Esophagus (tissue), 2 donors: ENCODE results near the gene STON1. TPM values are rescaled to one million over a fixed set of nuclear protein-coding genes. Genes with fewer than 3 reads are reported as not detected.
"Not testable (repeated sequence)": the region's sequence is repeated elsewhere in the genome, so short reads cannot be mapped to it uniquely, and the experiment has no call there.

Source experiments
- H3K27ac ChIP-seq, 2 donors: one replicate each; pipeline ENCODE4 v1.5.1; 2013; ENCODE audit warnings: low read depth in 2 of 2, mild to moderate bottlenecking in 2 of 2, inconsistent platforms in 1 of 2, low read length in 1 of 2, moderate library complexity in 1 of 2
- H3K27me3 ChIP-seq, 2 donors: one replicate each; pipeline ENCODE4 v1.6.1; 2013; ENCODE audit warnings: low read length in 2 of 2, control low read depth in 1 of 2, mild to moderate bottlenecking in 1 of 2; ENCODE audit not compliant: insufficient read depth in 2 of 2, control insufficient read depth in 1 of 2
- H3K36me3 ChIP-seq, 2 donors: one replicate each; pipeline ENCODE4 v1.6.1; 2013; ENCODE audit warnings: low read length in 1 of 2; ENCODE audit not compliant: control insufficient read depth in 2 of 2, insufficient read depth in 2 of 2
- H3K4me1 ChIP-seq, 2 donors: one replicate each; pipeline ENCODE4 v1.6.1; 2013; ENCODE audit warnings: low read length in 1 of 2; ENCODE audit not compliant: control insufficient read depth in 2 of 2, insufficient read depth in 2 of 2
- H3K4me3 ChIP-seq, 2 donors: one replicate each; pipeline ENCODE4 v1.5.1; 2013; ENCODE audit warnings: low read length in 2 of 2, mild to moderate bottlenecking in 2 of 2, low read depth in 1 of 2, moderate library complexity in 1 of 2
- H3K9me3 ChIP-seq, 2 donors: one replicate each; pipeline ENCODE4 v1.6.1; 2013; ENCODE audit warnings: mild to moderate bottlenecking in 2 of 2, low read depth in 1 of 2, low read length in 1 of 2, moderate library complexity in 1 of 2; ENCODE audit not compliant: control insufficient read depth in 2 of 2, insufficient read depth in 1 of 2
- WGBS, 2 donors: extraction: QIAGEN DNeasy Blood & Tissue Kit; methylation state at CpG; one replicate each; pipeline ENCODE4 v1.1.7; 2013; 5-methylcytosine and 5-hydroxymethylcytosine counted together
- polyA plus RNA-seq, 2 donors: library from polyadenylated mRNA; stranded (reverse); fragments of 200-250 nt; gene quantifications; one replicate each; pipeline ENCODE4 v1.2.3, GENCODE V29; 2013
- donor health status: healthy with polysubstance abuse.
- donor health status: Bipolar disorder and iron deficiency.

The STON1 gene
- polyA plus RNA-seq, 2 donors, result 3.8 to 5.5 TPM

DNA sequence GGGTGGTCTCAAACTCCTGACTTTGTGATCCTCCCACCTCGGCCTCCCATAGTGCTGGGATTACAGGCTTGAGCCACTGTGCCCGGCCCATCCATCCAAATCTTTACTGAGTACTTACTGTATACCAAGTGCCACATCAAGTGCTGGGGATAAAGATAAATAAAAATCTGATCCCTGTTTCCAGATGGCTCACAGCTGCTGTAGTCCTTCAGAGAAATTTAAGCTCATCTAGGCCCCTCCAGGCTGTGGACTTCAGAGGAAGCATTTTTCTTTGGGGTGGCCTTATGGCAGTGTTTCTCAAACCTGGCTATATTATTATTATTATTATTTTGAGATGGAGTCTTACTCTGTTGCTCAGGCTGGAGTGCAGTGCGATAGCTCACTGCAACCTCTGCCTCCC is 54.0 kb downstream of the STON1 start:
- Histone ChIP-seq H3K9me3 (no peaks in the 10 kb centered on the region), H3K36me3 (peaks cover 0 to 4% of the 10 kb centered on the region in 2 donors), H3K4me1 (peaks cover 0 to 2% of the 10 kb centered on the region in 2 donors), H3K27ac (no peak overlapping the region), H3K4me3 (no peak overlapping the region), H3K27me3 (no peaks in the 10 kb centered on the region)
- WGBS, 2 donors, result 92 to 96% methylated on average over 3 of the region's 3 CpGs

DNA sequence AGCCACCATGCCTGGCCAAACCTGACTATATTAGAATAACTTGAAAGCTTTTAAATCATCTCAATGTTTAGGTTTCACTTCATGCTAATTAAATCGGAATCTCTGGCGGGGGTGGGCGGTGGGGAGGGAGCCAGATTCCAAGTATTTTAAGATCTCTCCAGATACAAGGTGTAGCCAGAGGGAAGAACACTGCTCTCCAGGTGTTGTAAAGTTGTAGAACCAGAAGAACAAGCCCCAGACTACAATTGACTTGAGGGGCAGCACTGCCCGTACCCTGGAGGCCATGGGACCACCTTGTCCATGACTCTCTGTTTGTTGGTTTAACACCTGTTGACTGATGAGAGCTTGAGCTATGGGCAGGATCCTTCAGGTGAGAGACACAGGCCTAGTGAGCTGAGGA is 54.6 kb downstream of the STON1 start:
- Histone ChIP-seq H3K9me3 (no peaks in the 10 kb centered on the region), H3K4me3 (no peak overlapping the region), H3K27ac (no peak overlapping the region), H3K36me3 (peaks cover 0 to 4% of the 10 kb centered on the region in 2 donors), H3K4me1 (peaks cover 0 to 2% of the 10 kb centered on the region in 2 donors), H3K27me3 (no peaks in the 10 kb centered on the region)
- 87% methylated on average over 4 of the region's 4 CpGs for WGBS, 2 donors

DNA sequence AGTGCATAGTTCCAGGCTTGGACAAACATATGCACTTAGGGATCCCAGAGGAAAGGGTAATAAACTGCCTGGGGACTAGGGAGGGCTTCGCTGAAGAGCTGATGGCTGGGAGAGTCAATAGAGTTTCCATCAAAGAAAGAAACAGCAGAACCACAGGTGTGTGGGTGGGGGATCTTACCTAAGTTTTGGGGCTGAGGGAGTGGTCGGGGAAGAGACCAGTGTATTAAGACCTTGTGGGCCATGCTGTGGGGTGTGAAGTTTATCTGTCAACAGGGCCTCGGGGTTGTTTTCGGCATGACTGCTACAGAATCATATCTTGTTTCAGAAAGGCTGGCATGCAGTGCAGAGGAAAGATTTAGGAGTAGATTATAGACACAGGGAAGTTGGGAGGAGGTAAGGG is 56.5 kb downstream of the STON1 start:
- peaks cover 0 to 2% of the 10 kb centered on the region in 2 donors for H3K4me1 ChIP-seq
- no peak overlapping the region for H3K4me3 ChIP-seq
- H3K27ac ChIP-seq, result no peak overlapping the region
- WGBS, 2 donors, result 55 to 57% methylated on average over 4 of the region's 4 CpGs
- H3K36me3 ChIP-seq, result peaks cover 0 to 4% of the 10 kb centered on the region in 2 donors
- no peaks in the 10 kb centered on the region for H3K9me3 ChIP-seq
- no peaks in the 10 kb centered on the region for H3K27me3 ChIP-seq

GRCh38 chr2:48587560-48587959 is 57.6 kb downstream of the STON1 start:
- 76% methylated on average over 5 of the region's 5 CpGs for WGBS, 2 donors
- Histone ChIP-seq H3K27ac (no peak overlapping the region), H3K36me3 (peaks cover 0 to 4% of the 10 kb centered on the region in 2 donors)

GRCh38 chr2:48587961-48588360 is 58.0 kb downstream of the STON1 start:
- WGBS, 2 donors, result 89 to 93% methylated on average over 3 of the region's 3 CpGs
- no peak overlapping the region for H3K4me3 ChIP-seq
- no peaks in the 10 kb centered on the region for H3K9me3 ChIP-seq
- H3K4me1 ChIP-seq, result peaks cover 0 to 2% of the 10 kb centered on the region in 2 donors
- no peaks in the 10 kb centered on the region for H3K27me3 ChIP-seq
- H3K27ac ChIP-seq, result no peak overlapping the region
- H3K36me3 ChIP-seq, result peaks cover 0 to 4% of the 10 kb centered on the region in 2 donors

More at GRCh38 chr2:48587560-48587959, 57.6 kb downstream of the STON1 start:
- H3K9me3 ChIP-seq, result no peaks in the 10 kb centered on the region
- H3K4me3 ChIP-seq, result no peak overlapping the region
- H3K27me3 ChIP-seq, result no peaks in the 10 kb centered on the region
- peaks cover 0 to 2% of the 10 kb centered on the region in 2 donors for H3K4me1 ChIP-seq

GRCh38 chr2:48588745-48589144 is 58.8 kb downstream of the STON1 start:
- H3K9me3 ChIP-seq, result no peaks in the 10 kb centered on the region
- H3K27ac ChIP-seq, result no peak overlapping the region
- H3K36me3 ChIP-seq, result peaks cover 0 to 4% of the 10 kb centered on the region in 2 donors
- peaks cover 0 to 2% of the 10 kb centered on the region in 2 donors for H3K4me1 ChIP-seq
- no peak overlapping the region for H3K4me3 ChIP-seq
- H3K27me3 ChIP-seq, result no peaks in the 10 kb centered on the region
- 54 to 58% methylated on average over 1 of the region's 1 CpG for WGBS, 2 donors

DNA sequence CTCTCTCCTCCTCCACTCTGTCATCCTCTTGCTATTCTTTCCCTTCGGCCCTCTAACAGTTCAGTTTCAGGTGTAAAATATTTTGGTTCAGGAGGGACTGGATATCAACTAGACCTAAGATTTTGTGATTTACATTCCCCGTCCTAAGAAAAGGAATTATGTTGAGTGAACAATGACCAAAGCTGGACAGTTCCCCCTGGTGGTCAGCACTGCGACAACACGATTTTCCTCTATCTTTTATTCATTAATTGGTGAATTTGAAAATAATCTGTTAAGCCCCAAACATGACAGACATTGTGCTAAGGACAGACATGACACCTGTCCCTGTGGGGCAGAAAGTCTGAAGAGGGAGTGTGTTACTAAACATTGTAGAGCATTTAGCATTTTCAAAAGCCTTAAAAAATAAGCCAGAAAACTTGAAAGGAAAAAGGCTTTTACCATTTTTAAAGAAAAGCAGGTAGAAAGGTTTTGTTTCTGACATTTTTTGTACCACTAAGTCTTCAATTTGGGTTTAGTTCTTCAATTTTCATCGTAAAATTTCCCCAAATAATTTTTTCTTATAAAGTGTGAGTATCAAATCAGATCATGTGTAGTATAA is 59.3 kb downstream of the STON1 start:
- Histone ChIP-seq H3K36me3 (peaks cover 0 to 4% of the 10 kb centered on the region in 2 donors), H3K9me3 (no peaks in the 10 kb centered on the region), H3K27me3 (no peaks in the 10 kb centered on the region), H3K4me1 (peaks cover 0 to 2% of the 10 kb centered on the region in 2 donors), H3K4me3 (no peak overlapping the region), H3K27ac (no peak overlapping the region)
- 33 to 37% methylated on average over 5 of the region's 5 CpGs for WGBS, 2 donors

- Histone ChIP-seq H3K27me3 (no peaks in the 10 kb centered on the region), H3K27ac (no peak overlapping the region), H3K4me3 (no peak overlapping the region), H3K4me1 (peaks cover 0 to 2% of the 10 kb centered on the region in 2 donors), H3K36me3 (peaks cover 0 to under 1% of the 10 kb centered on the region in 2 donors), H3K9me3 (no peaks in the 10 kb centered on the region)
- WGBS, 2 donors, result 67 to 85% methylated on average over 1 of the region's 1 CpG
These were observed 60.1 kb downstream of the STON1 start for GRCh38 chr2:48590017-48590416.

GRCh38 chr2:48592067-48592466 is 62.1 kb downstream of the STON1 start:
- Histone ChIP-seq H3K27me3 (no peaks in the 10 kb centered on the region), H3K4me3 (no peak overlapping the region), H3K4me1 (peaks cover 0 to 2% of the 10 kb centered on the region in 2 donors), H3K27ac (no peak overlapping the region), H3K9me3 (no peaks in the 10 kb centered on the region), H3K36me3 (no peaks in the 10 kb centered on the region)
- WGBS, 2 donors, result 91 to 93% methylated on average over 2 of the region's 2 CpGs

DNA sequence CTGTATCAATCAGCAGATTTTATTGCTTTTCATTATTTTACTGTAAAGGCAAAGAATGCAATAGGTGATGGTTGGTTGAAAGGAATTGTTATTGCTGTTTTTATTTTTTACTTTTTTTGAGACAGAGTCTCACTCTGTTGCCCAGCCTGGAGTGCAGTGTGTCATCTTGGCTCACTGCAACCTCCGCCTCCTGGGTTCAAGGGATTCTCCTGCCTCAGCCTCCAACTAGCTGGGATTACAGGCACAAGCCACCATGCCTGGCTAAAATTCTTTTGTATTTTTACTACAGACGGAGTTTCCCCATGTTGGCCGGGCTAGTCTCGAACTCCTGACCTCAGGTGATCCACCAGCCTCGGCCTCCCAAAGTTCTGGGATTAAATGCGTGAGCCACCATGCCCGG is 66.8 kb downstream of the STON1 start:
- not testable (repeated sequence) for H3K9me3 ChIP-seq, H3K4me1 ChIP-seq, H3K27ac ChIP-seq, H3K36me3 ChIP-seq, H3K27me3 ChIP-seq, H3K4me3 ChIP-seq
- WGBS, 2 donors, result 95% methylated on average over 7 of the region's 7 CpGs
